AG04449 (cell line): ENCODE data around the gene CCDC33.

Experiments used
- CTCF ChIA-PET: fragments of 350-600 bp; formaldehyde crosslinking; extraction: SDS; loops from one replicate; lab custom pipeline; 2021; ENCODE audit warnings: antibody characterized with exemption; lab: Yijun Ruan, JAX
- POLR2A ChIA-PET: fragments of 400-600, 350-600 bp; formaldehyde crosslinking; extraction: SDS; loops from one replicate; lab custom pipeline; 2020; ENCODE audit warnings: antibody characterized with exemption, inconsistent platforms; lab: Yijun Ruan, JAX
- DNase-seq: peaks from one replicate; pipeline ENCODE4 v3.0.0-alpha.2; 2010; ENCODE audit warnings: low read depth, low spot score
- H3K4me3 ChIP-seq: 2 replicates; pipeline ENCODE4 v1.5.1; 2011; ENCODE audit warnings: low read depth, mild to moderate bottlenecking, control low read depth, low read length
- CTCF ChIP-seq: IDR thresholded peaks from one replicate; pipeline ENCODE4 v1.5.1; 2011; ENCODE audit warnings: mild to moderate bottlenecking, moderate library complexity, low read length, control low read depth, inconsistent platforms; ENCODE audit not compliant: insufficient read depth; ENCODE audit errors: missing control alignments

CCDC33 gene

GRCh38 chr15:74250266-74250665 is 14.1 kb downstream of the CCDC33 start:
- no peak overlapping the region for H3K4me3 ChIP-seq
- TF ChIP-seq CTCF: no peak
- POLR2A ChIA-PET: no interaction called here
- no peak for DNase-seq
- CTCF ChIA-PET: interaction anchor here (2.9 kb wide), 1 partner anchor 57 kb away, joined by 10 read pairs; no protein-coding TSS in a partner anchor

GRCh38 chr15:74251131-74251811 is 15.1 kb downstream of the CCDC33 start:
- ChIA-PET POLR2A (no interaction called here), CTCF (interaction anchor here (0.8 to 1.5 kb wide), 4 partner anchors 13 to 117 kb away, joined by 3 to 5 read pairs (median 3); no protein-coding TSS in a partner anchor)
- no peak for TF ChIP-seq CTCF
- H3K4me3 ChIP-seq: no peak overlapping the region
- DNase-seq: no peak

- no peak for TF ChIP-seq CTCF
- ChIA-PET POLR2A (no interaction called here), CTCF (interaction anchor here (0.8 to 1.5 kb wide), 4 partner anchors 12 to 118 kb away, joined by 3 read pairs; no protein-coding TSS in a partner anchor)
- H3K4me3 ChIP-seq: no peak overlapping the region
- DNase-seq: no peak
Observed at GRCh38 chr15:74252291-74252690, 16.2 kb downstream of the CCDC33 start.

DNA sequence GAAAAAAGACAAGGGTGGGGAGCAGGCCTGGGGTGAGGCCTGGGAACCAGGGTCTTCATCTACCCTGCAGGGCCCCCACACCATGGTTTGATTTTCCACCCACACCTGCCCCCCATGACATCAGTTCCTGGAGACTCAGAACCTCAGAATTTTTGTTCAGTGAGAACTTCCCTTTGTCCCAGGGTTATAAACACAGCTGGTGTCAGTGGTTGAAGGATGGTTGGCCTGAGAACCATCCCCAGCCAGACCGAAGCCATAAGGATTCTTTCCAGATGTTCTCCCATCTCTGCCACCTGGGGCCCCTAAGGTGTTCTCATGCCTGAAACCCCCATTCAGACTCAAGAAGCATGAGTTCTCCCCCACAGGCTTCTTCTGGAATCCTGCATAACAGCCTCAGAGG is 16.6 kb downstream of the CCDC33 start:
- DNase-seq: no peak
- POLR2A ChIA-PET: no interaction called here
- H3K4me3 ChIP-seq: no peak overlapping the region
- CTCF ChIA-PET: interaction anchor here (0.9 kb wide), 1 partner anchor 12 kb away, joined by 3 read pairs; no protein-coding TSS in a partner anchor
- TF ChIP-seq CTCF: no peak

- H3K4me3 ChIP-seq: no peak overlapping the region
- no peak for TF ChIP-seq CTCF
- POLR2A ChIA-PET: no interaction called here
- DNase-seq: no peak
- CTCF ChIA-PET: interaction anchor here (0.9 kb wide), 1 partner anchor 11 kb away, joined by 3 read pairs; no protein-coding TSS in a partner anchor
Observed at GRCh38 chr15:74253211-74253921, 17.2 kb downstream of the CCDC33 start.

DNA sequence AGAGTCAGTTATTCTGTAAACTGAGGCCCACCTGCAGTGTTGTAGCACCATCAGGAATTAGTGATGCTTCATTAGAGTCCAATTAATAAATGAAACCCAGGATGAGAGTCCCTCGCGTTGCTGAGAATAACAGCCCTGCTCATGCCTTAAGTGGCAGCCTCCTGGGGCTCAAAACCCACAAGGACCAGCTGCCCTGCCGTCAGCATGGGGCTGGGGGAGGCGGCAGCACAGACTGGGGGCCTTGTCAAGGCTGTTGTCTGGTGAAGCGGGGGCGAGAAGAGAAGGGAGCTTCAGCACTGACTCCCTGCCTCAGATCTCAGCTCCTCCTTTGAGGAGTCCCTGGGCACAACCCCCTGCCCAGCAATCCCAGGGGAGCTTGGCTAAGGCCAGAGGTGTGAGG is 21.0 kb downstream of the CCDC33 start:
- POLR2A ChIA-PET: interaction anchor here (0.6 kb wide), 1 partner anchor 10 kb away, joined by 3 read pairs; no protein-coding TSS in a partner anchor
- CTCF ChIA-PET: interaction anchor here (0.5 kb wide), 1 partner anchor 105 kb away, joined by 3 read pairs; no protein-coding TSS in a partner anchor
- TF ChIP-seq CTCF: no peak
- no peak overlapping the region for H3K4me3 ChIP-seq
- DNase-seq: no peak
